ENCODE results near the gene LLPH. TPM values are rescaled to one million over a fixed set of nuclear protein-coding genes. Genes with fewer than 3 reads are reported as not detected.

LLPH gene
- total RNA-seq, 2 donors from 2014 or later, result 5.0 to 8.1 TPM

DNA sequence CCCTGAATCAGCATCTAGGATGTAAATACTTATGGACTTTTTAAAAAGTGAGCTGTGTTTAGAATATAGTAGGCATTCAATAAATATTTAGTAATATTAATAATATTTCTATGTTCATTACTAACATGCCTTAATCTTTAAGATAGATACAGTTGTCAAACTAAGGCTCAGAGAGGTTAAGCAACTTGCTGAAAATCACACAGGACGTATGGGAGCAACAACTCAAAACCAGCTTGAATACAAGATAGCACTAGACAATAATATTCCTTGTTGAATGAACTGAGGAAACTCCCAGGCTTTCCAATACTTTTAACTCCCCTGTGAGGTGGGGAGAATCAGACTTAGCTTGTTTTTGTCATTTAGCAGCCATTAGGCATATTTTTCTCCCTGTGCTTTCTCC lies 45.3 kb downstream of the LLPH start:
- H3K4me3 ChIP-seq, result no peak overlapping the region
- no peak overlapping the region for H3K27ac ChIP-seq
- H3K4me1 ChIP-seq (ENCODE audit: control insufficient read depth in 1 of 2, low read depth in 2 of 2), result no peaks in the 10 kb centered on the region
- ATAC-seq (ENCODE audit: insufficient number of reproducible peaks, low FRiP score, low read depth), result no peak
- TF ChIP-seq, protein P1, sequence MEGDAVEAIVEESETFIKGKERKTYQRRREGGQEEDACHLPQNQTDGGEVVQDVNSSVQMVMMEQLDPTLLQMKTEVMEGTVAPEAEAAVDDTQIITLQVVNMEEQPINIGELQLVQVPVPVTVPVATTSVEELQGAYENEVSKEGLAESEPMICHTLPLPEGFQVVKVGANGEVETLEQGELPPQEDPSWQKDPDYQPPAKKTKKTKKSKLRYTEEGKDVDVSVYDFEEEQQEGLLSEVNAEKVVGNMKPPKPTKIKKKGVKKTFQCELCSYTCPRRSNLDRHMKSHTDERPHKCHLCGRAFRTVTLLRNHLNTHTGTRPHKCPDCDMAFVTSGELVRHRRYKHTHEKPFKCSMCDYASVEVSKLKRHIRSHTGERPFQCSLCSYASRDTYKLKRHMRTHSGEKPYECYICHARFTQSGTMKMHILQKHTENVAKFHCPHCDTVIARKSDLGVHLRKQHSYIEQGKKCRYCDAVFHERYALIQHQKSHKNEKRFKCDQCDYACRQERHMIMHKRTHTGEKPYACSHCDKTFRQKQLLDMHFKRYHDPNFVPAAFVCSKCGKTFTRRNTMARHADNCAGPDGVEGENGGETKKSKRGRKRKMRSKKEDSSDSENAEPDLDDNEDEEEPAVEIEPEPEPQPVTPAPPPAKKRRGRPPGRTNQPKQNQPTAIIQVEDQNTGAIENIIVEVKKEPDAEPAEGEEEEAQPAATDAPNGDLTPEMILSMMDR (IDR thresholded peaks at IDR 0.05), result no peak
- no peaks in the 10 kb centered on the region for H3K27me3 ChIP-seq (replicated peaks; ENCODE audit: insufficient read depth)
- DNase-seq (ENCODE audit: low spot score), result no peak
- no peaks in the 10 kb centered on the region for H3K9me3 ChIP-seq
- H3K36me3 ChIP-seq, result no peaks in the 10 kb centered on the region

GRCh38 chr12:66083766-66084165 lies 46.8 kb downstream of the LLPH start:
- no peak for DNase-seq (ENCODE audit: low spot score)
- no peak overlapping the region for H3K27ac ChIP-seq
- H3K9me3 ChIP-seq, result no peaks in the 10 kb centered on the region
- H3K4me3 ChIP-seq, result no peak overlapping the region
- no peaks in the 10 kb centered on the region for H3K4me1 ChIP-seq (ENCODE audit: control insufficient read depth in 1 of 2, low read depth in 2 of 2)
- H3K27me3 ChIP-seq (replicated peaks; ENCODE audit: insufficient read depth), result no peaks in the 10 kb centered on the region
- no peaks in the 10 kb centered on the region for H3K36me3 ChIP-seq
- ATAC-seq (ENCODE audit: insufficient number of reproducible peaks, low FRiP score, low read depth), result no peak
- TF ChIP-seq, protein P1 (IDR thresholded peaks at IDR 0.05), result no peak

DNA sequence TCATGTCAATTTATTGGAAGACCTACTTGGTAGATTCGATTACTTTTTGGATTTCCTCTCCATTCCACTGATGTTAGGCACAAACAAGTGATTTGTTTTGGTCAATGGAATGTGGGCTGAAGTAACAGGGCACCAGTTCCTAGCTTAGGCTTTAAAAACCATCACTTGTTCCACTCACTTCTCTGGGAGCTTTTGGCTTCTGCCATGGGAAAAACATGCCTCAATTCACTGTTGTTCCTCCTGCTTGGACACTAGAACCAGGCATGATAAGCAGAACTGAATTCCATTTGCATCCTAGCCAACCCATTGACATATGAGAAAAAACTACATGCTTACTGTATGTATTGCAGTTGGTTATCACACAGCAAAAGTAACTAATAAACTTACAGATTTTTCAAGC lies 47.8 kb downstream of the LLPH start:
- TF ChIP-seq, protein P1 (IDR thresholded peaks at IDR 0.05), result no peak
- no peak for ATAC-seq (ENCODE audit: insufficient number of reproducible peaks, low FRiP score, low read depth)
- H3K27ac ChIP-seq, result no peak overlapping the region

GRCh38 chr12:66080791-66081190 lies 49.8 kb downstream of the LLPH start:
- Histone ChIP-seq H3K4me1 (ENCODE audit: control insufficient read depth in 1 of 2, low read depth in 2 of 2) (no peaks in the 10 kb centered on the region), H3K4me3 (no peak overlapping the region), H3K27me3 (replicated peaks; ENCODE audit: insufficient read depth) (no peaks in the 10 kb centered on the region), H3K27ac (no peak overlapping the region), H3K9me3 (no peaks in the 10 kb centered on the region), H3K36me3 (no peaks in the 10 kb centered on the region)
- DNase-seq (ENCODE audit: low spot score), result no peak
- TF ChIP-seq, protein P1 (IDR thresholded peaks at IDR 0.05), result no peak
- no peak for ATAC-seq (ENCODE audit: insufficient number of reproducible peaks, low FRiP score, low read depth)

More for the DNA sequence above, 47.8 kb downstream of the LLPH start:
- Histone ChIP-seq H3K4me1 (ENCODE audit: control insufficient read depth in 1 of 2, low read depth in 2 of 2) (no peaks in the 10 kb centered on the region), H3K27me3 (replicated peaks; ENCODE audit: insufficient read depth) (no peaks in the 10 kb centered on the region), H3K9me3 (no peaks in the 10 kb centered on the region), H3K4me3 (no peak overlapping the region), H3K36me3 (no peaks in the 10 kb centered on the region)
- DNase-seq (ENCODE audit: low spot score), result no peak

DNA sequence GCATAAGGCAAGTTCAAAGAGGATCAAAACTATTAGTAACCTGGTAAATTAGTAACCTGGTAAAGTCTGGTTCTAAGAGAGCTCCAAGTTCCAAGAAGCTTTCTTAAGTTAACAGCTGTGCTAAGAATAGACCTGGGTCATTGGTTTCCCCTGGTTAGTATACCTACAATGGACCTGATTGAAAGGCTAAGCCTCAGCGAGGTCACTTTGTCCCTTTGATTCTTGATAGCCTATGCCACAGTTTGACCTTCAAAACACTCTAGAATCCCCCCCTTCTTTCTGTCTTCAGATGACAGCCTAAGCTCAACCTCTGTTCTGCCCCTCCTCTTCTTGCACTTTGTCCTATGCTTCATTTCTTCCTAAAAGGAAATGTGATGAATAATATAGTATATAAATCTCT lies 53.0 kb downstream of the LLPH start:
- TF ChIP-seq, protein P1 (IDR thresholded peaks at IDR 0.05), result no peak
- Histone ChIP-seq H3K4me1 (ENCODE audit: control insufficient read depth in 1 of 2, low read depth in 2 of 2) (no peaks in the 10 kb centered on the region), H3K4me3 (no peak overlapping the region), H3K9me3 (no peaks in the 10 kb centered on the region), H3K27me3 (replicated peaks; ENCODE audit: insufficient read depth) (no peaks in the 10 kb centered on the region), H3K27ac (no peak overlapping the region), H3K36me3 (no peaks in the 10 kb centered on the region)
- DNase-seq (ENCODE audit: low spot score) (no peak), ATAC-seq (ENCODE audit: insufficient number of reproducible peaks, low FRiP score, low read depth) (no peak)

Measured in thoracic aorta (tissue), 2 donors.